A549 treated with Hydrocortisone at 1 μM for 4 hours (cell line): ENCODE results near the gene FAM168A. TPM values are rescaled to one million over a fixed set of nuclear protein-coding genes. Genes with fewer than 3 reads are reported as not detected.

Experiments used
- total RNA-seq: library from RNA; stranded (reverse); fragments of 200-300 nt; extraction: Qiagen RNA extraction; gene quantifications from 5 replicates; pipeline ENCODE4 v1.2.3, GENCODE V29; 2022

FAM168A gene
- total RNA-seq = 10.4 to 16.1 TPM (median 14.3 TPM) in 5 replicates

GRCh38 chr11:73597956-73598718 is at the start of gene FAM168A:
FAM168A (minus strand) TSS chr11:73598112; CDS start chr11:73468474, 129,638 bp downstream.

GRCh38 chr11:73645972-73646631 is 48.2 kb upstream of the FAM168A start, which contains the start of gene PLEKHB1:
PLEKHB1 (plus strand) TSS chr11:73646581; CDS start chr11:73646609, 28 bp downstream.

GRCh38 chr11:73376160-73376802 is 221.6 kb downstream of the FAM168A start, which contains the start of gene RELT:
RELT (plus strand) TSS chr11:73376399; CDS start chr11:73389137, 12,738 bp downstream.

Other genes starting within 250 kb of the FAM168A start
- 5.6 to 8.0 TPM (median 7.6 TPM) in 5 replicates for gene RELT, start 221.7 kb downstream of the FAM168A start, total RNA-seq
- 0.44 to 1.3 TPM (median 1.2 TPM) in 5 replicates for gene PLEKHB1, start 48.5 kb upstream of the FAM168A start, total RNA-seq
- gene RAB6A, start 163.0 kb upstream of the FAM168A start, total RNA-seq = 50.9 to 73.7 TPM (median 63.8 TPM) in 5 replicates
- gene MRPL48, start 189.8 kb upstream of the FAM168A start, total RNA-seq = 46.9 to 58.6 TPM (median 48.8 TPM) in 5 replicates